KMS-11 (cell line): ENCODE results near the gene AKAP5.
A peak's percentile ranks its signal among the peaks of the same experiment; 100 is the strongest.

Source experiments
- H2AFZ ChIP-seq: fragments of 200-600 bp; sonication (generic); 2 replicates; pipeline ENCODE4 v1.6.1; 2016; ENCODE audit warnings: antibody characterized with exemption, mixed run types, low read depth
- H3K27ac ChIP-seq: fragments of 200-600 bp; sonication (generic); 2 replicates; pipeline ENCODE4 v1.6.1; 2016; ENCODE audit warnings: mild to moderate bottlenecking, mixed run types
- H3K27me3 ChIP-seq: fragments of 200-600 bp; sonication (generic); 2 replicates; pipeline ENCODE4 v1.6.1; 2017; ENCODE audit warnings: mild to moderate bottlenecking, low read depth, mixed run types, moderate library complexity; ENCODE audit not compliant: insufficient read depth
- H3K36me3 ChIP-seq: fragments of 200-600 bp; sonication (generic); 2 replicates; pipeline ENCODE4 v1.6.1; 2017; ENCODE audit warnings: mild to moderate bottlenecking, mixed run types; ENCODE audit not compliant: insufficient read depth
- H3K4me1 ChIP-seq: fragments of 200-600 bp; sonication (generic); 2 replicates; pipeline ENCODE4 v1.6.1; 2016; ENCODE audit warnings: mild to moderate bottlenecking, low read depth, mixed run types; ENCODE audit not compliant: poor library complexity, severe bottlenecking
- H3K4me2 ChIP-seq: fragments of 200-600 bp; sonication (generic); 2 replicates; pipeline ENCODE4 v1.7.0; 2016; ENCODE audit warnings: mild to moderate bottlenecking, mixed run types
- H3K4me3 ChIP-seq: fragments of 200-600 bp; sonication (generic); IDR thresholded peaks from 2 replicates; pipeline ENCODE4 v1.6.1; 2017; ENCODE audit warnings: low read depth, low read length, mixed read lengths; ENCODE audit not compliant: insufficient read depth
- H3K79me2 ChIP-seq: fragments of 200-600 bp; sonication (generic); 2 replicates; pipeline ENCODE4 v1.6.1; 2016; ENCODE audit warnings: low read depth, mixed run types; ENCODE audit not compliant: insufficient read depth
- H3K9ac ChIP-seq: fragments of 200-600 bp; sonication (generic); 2 replicates; pipeline ENCODE4 v1.6.1; 2016; ENCODE audit warnings: mild to moderate bottlenecking, mixed run types
- H4K20me1 ChIP-seq: fragments of 200-600 bp; sonication (generic); 2 replicates; pipeline ENCODE4 v1.6.1; 2016; ENCODE audit warnings: mild to moderate bottlenecking, mixed run types; ENCODE audit not compliant: insufficient read depth
- TF ChIP-seq, protein P1 (sequence below): fragments of 200-600 bp; sonication (generic); conservative IDR thresholded peaks from 2 replicates; pipeline ENCODE4 v1.6.1; 2017; ENCODE audit warnings: low read depth, mild to moderate bottlenecking, antibody characterized with exemption, low read length, moderate library complexity, mixed read lengths

The AKAP5 gene

GRCh38 chr14:64508215-64508776, 43.0 kb downstream of the AKAP5 start:
- no peak overlapping the region for H3K4me3 ChIP-seq

DNA sequence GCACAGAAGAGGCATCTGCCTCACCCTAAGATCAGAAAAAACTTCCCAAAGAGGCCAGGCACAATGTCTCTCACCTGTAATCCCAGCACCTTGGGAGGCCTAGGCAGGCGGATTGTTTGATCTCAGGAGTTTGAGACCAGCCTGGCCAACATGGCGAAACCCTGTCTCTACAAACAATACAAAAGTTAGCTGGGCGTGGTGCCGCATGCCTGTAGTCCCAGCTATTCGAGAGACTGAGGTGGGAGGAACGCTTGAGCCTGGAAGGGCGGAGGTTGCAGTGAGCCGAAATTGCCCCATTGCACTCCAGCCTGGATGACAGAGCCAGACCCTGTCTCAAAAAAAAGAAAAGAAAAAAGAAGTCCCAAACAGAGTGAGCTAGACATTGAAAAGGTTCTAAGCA, 43.7 kb downstream of the AKAP5 start:
- Histone ChIP-seq H3K79me2 (peaks cover 88% of the 10 kb centered on the region), H4K20me1 (no peaks in the 10 kb centered on the region), H3K9ac (no peak overlapping the region), H2AFZ (no peak overlapping the region), H3K4me1 (peaks cover 70% of the 10 kb centered on the region), H3K36me3 (no peaks in the 10 kb centered on the region), H3K4me2 (peak overlapping the region; percentile 71), H3K4me3 (no peak overlapping the region), H3K27me3 (no peaks in the 10 kb centered on the region), H3K27ac (peak overlapping the region; percentile 98; the same call in 1 of the 2 replicates)
- TF ChIP-seq, protein P1, sequence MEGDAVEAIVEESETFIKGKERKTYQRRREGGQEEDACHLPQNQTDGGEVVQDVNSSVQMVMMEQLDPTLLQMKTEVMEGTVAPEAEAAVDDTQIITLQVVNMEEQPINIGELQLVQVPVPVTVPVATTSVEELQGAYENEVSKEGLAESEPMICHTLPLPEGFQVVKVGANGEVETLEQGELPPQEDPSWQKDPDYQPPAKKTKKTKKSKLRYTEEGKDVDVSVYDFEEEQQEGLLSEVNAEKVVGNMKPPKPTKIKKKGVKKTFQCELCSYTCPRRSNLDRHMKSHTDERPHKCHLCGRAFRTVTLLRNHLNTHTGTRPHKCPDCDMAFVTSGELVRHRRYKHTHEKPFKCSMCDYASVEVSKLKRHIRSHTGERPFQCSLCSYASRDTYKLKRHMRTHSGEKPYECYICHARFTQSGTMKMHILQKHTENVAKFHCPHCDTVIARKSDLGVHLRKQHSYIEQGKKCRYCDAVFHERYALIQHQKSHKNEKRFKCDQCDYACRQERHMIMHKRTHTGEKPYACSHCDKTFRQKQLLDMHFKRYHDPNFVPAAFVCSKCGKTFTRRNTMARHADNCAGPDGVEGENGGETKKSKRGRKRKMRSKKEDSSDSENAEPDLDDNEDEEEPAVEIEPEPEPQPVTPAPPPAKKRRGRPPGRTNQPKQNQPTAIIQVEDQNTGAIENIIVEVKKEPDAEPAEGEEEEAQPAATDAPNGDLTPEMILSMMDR: no peak

More at GRCh38 chr14:64508215-64508776, 43.0 kb downstream of the AKAP5 start:
- peaks cover 67% of the 10 kb centered on the region for H3K4me1 ChIP-seq
- peak overlapping the region; percentile 98 for H3K27ac ChIP-seq
- TF ChIP-seq, protein P1: no peak
- peak overlapping the region; percentile 24; the same call in 1 of the 2 replicates for H3K9ac ChIP-seq
- peak overlapping the region; percentile 71 for H3K4me2 ChIP-seq
- no peak overlapping the region for H2AFZ ChIP-seq
- H4K20me1 ChIP-seq: no peaks in the 10 kb centered on the region
- no peaks in the 10 kb centered on the region for H3K27me3 ChIP-seq
- H3K36me3 ChIP-seq: no peaks in the 10 kb centered on the region
- H3K79me2 ChIP-seq: peaks cover 81% of the 10 kb centered on the region

GRCh38 chr14:64510825-64511671, 45.7 kb downstream of the AKAP5 start:
- H3K4me2 ChIP-seq: peak overlapping the region; percentile 88
- H3K9ac ChIP-seq: no peak overlapping the region
- H3K27me3 ChIP-seq: no peaks in the 10 kb centered on the region
- H3K4me1 ChIP-seq: peaks cover 85% of the 10 kb centered on the region
- H3K4me3 ChIP-seq: no peak overlapping the region
- H4K20me1 ChIP-seq: no peaks in the 10 kb centered on the region
- peaks cover 99% of the 10 kb centered on the region for H3K79me2 ChIP-seq
- H3K27ac ChIP-seq: peak overlapping the region; percentile 38; the same call in 1 of the 2 replicates
- no peak overlapping the region for H2AFZ ChIP-seq
- no peaks in the 10 kb centered on the region for H3K36me3 ChIP-seq
- TF ChIP-seq, protein P1: peak; percentile 75

- Histone ChIP-seq H3K4me2 (no peak overlapping the region), H3K9ac (no peak overlapping the region), H3K4me3 (no peak overlapping the region), H3K27ac (no peak overlapping the region), H3K27me3 (no peaks in the 10 kb centered on the region), H4K20me1 (no peaks in the 10 kb centered on the region), H3K36me3 (no peaks in the 10 kb centered on the region; the same call in 1 of the 2 replicates), H3K4me1 (peaks cover 88% of the 10 kb centered on the region), H2AFZ (no peak overlapping the region), H3K79me2 (peaks cover 96% of the 10 kb centered on the region)
- TF ChIP-seq, protein P1: no peak
Measured at GRCh38 chr14:64513271-64513670, 48.0 kb downstream of the AKAP5 start.
